GM12873 (cell line): ENCODE results near the gene SLC38A1.

Source experiments
- TF ChIP-seq, protein P1 (sequence below): IDR thresholded peaks from 2 replicates; pipeline ENCODE4 v1.5.1; 2012; ENCODE audit warnings: low read depth, mild to moderate bottlenecking, moderate library complexity, low read length, control low read depth; ENCODE audit not compliant: insufficient read depth; ENCODE audit errors: missing control alignments

SLC38A1 gene

DNA sequence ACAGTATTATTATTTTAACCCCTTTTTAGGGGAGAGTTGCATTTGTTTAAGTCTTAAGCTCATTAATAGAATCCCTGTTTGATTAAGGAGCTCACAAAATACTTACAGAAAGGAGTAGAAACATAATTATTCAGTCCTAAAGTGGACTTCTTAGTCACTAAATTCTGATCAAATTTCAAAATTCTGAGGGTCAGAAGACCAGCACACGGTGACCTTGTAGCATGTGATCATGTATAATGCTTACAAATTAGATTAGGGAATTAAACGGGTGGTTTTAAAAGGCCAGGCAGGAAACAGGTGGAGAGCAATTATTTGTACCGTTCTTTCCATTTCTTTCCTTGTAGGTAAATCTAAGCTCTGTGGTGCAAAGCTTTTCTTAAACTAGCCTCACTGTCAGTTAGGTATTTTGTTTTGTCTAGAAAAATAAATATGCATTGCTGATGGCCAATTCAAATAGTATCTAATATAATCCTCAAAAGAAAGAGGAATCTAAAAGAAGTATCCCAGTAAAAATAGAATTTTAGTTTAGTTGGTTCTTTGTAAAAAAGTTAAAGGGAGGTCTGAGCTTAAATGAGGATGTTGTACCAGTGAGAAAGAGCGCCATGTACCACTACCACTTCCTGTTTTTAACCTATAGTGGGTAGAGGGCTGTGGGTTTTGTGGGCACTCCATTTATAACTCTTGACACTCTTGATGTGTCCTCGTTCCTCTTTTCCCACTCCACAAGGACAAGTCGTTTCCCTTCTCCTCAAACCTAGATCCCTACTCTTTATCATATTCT, 51.1 kb downstream of the SLC38A1 start:
- TF ChIP-seq, protein P1, sequence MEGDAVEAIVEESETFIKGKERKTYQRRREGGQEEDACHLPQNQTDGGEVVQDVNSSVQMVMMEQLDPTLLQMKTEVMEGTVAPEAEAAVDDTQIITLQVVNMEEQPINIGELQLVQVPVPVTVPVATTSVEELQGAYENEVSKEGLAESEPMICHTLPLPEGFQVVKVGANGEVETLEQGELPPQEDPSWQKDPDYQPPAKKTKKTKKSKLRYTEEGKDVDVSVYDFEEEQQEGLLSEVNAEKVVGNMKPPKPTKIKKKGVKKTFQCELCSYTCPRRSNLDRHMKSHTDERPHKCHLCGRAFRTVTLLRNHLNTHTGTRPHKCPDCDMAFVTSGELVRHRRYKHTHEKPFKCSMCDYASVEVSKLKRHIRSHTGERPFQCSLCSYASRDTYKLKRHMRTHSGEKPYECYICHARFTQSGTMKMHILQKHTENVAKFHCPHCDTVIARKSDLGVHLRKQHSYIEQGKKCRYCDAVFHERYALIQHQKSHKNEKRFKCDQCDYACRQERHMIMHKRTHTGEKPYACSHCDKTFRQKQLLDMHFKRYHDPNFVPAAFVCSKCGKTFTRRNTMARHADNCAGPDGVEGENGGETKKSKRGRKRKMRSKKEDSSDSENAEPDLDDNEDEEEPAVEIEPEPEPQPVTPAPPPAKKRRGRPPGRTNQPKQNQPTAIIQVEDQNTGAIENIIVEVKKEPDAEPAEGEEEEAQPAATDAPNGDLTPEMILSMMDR, result no peak

DNA sequence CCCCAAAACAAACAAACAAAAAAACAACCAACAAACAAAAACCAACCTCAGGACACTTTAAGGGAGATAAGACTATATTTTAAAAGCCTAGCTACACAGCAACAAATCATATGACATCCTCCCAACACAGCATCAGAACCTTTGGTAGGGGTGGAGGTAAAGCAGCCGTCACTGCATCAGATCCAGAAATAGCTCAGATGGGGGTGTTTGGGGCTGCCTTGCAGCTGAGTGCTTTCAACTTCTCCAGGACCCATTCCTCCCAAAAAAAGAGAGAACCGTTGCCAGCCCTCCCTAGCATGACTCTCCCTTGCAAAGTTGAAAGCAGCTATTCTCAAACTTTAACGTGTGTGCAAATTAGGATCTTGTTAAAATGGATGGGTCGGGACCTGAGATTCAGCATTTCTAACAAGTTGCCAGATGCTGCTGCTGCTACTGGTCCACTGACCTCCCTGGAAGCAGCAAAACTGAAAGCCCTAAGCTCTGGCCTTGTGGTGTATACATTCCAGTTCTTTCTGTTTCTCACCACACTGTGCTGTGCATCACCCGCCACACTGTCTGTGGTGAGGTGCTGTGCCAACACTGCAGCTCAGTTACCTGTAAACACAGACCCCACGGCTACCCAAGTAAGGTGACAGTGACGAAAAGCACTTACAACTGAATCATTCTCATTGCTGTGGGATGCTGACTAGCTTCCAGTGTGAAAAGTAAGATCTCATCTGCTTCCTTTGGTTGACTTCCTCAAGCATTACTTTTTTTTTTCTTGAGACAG, 54.0 kb downstream of the SLC38A1 start:
- TF ChIP-seq, protein P1, result no peak

DNA sequence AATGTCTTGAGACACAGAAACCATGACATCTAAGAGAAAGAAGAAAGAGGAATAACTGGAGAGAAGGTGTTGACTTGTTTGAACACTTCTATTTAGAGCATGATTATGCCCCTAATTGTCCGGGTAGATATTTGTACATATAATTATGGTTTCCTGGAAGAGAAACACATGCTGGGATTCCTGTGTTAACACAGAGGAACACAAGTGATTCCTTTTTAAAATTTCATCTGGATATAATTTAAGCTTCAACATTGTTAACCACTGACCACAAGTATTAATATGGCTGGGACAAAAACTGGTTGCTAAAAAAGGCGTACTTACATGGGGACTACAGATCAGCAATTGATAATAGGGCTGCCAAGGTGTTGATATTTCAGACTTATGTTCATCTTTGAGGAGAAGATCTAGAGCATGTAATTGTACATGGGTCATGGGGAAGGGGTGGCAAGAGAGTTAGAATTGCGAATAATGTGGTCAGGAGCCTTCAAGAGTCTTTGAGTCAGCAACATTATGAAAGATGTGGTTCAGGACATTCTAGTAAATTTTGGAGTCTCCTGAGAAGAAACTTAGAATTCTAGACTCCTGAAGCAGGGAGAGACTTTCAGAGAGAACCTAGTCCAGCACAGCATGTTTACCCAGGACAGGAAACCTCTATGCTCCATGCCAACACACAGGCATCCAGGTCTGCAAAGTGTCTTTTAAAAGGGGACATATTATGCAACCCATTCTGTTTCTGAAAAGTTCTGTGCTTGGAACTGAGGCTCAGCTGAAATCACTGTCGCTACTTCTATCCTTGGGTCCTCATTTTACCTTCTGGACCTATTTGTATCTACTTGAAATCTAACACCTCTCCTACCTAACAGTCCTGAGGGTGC, 56.5 kb downstream of the SLC38A1 start:
- TF ChIP-seq, protein P1, result no peak

DNA sequence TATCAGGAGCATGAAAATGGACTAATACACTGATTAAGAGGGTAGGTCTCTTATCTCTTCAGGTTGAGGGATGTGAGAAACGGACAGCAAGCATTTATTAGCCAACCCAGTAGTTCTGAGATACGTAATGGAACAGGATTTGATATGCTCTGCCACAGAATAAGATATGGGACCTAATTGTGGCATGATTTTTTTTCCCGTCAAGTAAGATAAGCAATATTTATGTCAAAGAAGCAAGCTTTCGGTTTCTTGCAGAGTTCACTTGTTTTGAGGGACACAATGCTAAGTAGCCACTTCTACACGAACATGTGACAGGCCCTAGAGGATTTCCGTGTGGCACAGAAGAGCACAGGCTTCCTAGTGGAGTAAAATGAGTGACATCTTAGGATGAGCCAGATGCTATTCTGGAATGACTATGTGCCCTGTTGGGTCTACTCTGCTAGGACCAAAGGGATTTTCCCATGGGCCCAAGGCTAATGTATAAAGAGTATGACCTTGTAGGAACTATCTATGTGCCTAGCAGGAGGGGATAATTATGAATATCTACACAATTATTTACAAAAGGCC, 57.9 kb downstream of the SLC38A1 start:
- TF ChIP-seq, protein P1, result no peak

DNA sequence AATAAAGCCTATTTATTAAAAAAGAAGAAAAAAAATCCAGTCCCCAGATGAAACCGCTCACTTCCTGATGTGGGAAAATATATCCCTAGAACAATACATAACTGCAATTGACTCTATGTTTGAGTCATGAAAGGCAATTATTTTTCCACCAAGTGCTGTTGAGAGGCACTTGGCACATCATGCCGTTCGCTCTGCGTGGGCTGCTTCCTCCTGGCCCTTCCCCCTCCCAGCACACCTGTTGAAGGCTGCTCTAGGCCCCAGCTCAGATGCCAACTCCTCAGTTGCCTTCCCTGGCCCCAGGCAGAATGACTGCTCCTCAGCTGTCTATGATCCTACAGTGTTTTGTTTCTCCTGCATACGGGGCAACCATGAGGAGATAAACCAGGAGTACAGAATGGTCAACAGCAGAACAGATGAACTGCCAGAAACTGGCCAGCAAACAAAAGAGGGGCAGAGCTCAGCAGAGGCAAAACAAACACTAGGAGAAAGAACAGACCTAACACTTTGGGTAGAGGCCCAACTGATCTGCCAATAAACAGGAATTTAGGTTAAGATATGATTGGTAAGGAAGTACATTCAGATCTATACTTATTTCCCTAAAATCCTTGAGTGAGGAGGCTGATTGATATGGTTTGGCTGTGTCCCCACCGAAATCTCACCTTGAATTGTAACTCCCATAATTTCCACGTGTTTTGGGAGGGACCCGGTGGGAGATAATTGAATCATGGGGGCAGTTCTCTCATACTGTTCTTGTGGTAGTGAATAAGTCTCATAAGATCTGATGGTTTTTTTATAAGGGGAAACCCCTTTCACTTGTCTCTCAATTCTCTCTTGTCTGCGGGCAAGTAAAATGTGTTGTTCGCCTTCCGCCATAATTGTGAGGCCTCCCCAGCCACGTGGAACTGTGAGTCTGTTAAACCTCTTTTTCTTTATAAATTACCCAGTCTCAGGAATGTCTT, 58.6 kb downstream of the SLC38A1 start:
- TF ChIP-seq, protein P1, result no peak

DNA sequence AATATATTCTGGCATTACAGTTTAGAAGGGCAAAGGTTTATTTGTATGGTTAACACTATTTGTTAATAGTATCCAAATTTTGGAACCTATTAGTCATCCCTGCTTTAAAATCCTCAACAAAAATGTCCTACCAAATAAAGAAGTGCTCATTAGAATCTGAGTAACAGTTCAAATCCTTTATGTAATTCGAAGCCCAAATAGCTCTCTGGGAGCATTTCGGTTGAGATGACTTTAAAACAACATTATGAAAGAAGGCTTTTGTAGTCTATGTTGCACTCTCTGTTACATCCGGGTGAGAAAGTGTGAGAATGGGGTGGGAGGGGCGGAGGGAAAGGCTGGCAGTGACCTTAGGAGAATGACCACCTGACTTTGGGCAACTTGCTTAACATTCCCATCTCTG, 59.7 kb downstream of the SLC38A1 start:
- TF ChIP-seq, protein P1, result no peak
